ENCODE results near the gene ZNF197. TPM values are rescaled to one million over a fixed set of nuclear protein-coding genes. Genes with fewer than 3 reads are reported as not detected.

Gene ZNF197
- total RNA-seq, 1 donor, result 17.7 TPM

DNA sequence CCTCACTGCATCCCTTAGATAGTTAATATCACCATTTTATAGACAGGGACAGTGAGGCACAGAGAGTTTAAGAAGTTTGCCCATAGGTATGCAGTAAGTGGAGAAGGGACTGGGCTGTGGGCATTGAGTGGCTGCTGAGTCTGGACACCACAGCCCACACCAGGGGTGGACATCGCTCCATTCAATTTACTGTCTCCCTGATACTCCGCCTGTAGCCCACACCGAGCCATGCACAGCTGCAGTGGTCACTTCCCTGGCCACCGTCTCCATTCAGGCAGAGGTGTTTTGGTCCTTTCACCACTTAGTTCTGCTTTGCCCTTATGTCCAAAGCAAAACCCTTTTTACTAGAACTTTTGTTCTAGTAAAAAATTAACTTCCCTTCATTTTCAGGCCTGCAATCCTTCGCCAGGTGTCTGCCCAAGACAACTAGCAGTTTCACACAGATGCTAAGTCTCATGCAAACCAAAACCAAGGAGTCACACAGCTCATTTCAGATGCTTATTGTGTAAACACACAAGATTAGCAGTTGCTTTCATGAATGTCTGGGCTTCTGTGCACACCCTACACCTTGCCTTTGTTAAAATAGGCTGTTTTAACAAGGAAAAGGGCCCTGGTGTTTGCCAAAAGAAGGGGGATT is 53.8 kb downstream of the ZNF197 start:
- Histone ChIP-seq H3K27ac (ENCODE audit: low read depth, low read length) (no peak overlapping the region), H3K36me3 (ENCODE audit: insufficient read depth, low read length) (no peaks in the 10 kb centered on the region), H3K4me3 (ENCODE audit: insufficient read depth, low read length) (no peak overlapping the region), H3K4me2 (ENCODE audit: insufficient read depth, low read length) (no peak overlapping the region), H2AFZ (ENCODE audit: low read length) (no peak overlapping the region), H3K9me3 (ENCODE audit: low read depth, low read length) (peaks cover 3% of the 10 kb centered on the region), H3K4me1 (ENCODE audit: insufficient read depth, low read length) (no peaks in the 10 kb centered on the region), H4K20me1 (ENCODE audit: insufficient read depth, low read length) (no peaks in the 10 kb centered on the region), H3K27me3 (ENCODE audit: insufficient read depth, low read length) (no peaks in the 10 kb centered on the region), H3K79me2 (ENCODE audit: insufficient read depth, low read length) (no peaks in the 10 kb centered on the region)
- TF ChIP-seq, protein P1, sequence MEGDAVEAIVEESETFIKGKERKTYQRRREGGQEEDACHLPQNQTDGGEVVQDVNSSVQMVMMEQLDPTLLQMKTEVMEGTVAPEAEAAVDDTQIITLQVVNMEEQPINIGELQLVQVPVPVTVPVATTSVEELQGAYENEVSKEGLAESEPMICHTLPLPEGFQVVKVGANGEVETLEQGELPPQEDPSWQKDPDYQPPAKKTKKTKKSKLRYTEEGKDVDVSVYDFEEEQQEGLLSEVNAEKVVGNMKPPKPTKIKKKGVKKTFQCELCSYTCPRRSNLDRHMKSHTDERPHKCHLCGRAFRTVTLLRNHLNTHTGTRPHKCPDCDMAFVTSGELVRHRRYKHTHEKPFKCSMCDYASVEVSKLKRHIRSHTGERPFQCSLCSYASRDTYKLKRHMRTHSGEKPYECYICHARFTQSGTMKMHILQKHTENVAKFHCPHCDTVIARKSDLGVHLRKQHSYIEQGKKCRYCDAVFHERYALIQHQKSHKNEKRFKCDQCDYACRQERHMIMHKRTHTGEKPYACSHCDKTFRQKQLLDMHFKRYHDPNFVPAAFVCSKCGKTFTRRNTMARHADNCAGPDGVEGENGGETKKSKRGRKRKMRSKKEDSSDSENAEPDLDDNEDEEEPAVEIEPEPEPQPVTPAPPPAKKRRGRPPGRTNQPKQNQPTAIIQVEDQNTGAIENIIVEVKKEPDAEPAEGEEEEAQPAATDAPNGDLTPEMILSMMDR (IDR thresholded peaks at IDR 0.05; ENCODE audit: extremely low read depth, low read depth, low read length), result no peak
- no peak for DNase-seq (ENCODE audit: insufficient read length, low spot score, missing footprints)

DNA sequence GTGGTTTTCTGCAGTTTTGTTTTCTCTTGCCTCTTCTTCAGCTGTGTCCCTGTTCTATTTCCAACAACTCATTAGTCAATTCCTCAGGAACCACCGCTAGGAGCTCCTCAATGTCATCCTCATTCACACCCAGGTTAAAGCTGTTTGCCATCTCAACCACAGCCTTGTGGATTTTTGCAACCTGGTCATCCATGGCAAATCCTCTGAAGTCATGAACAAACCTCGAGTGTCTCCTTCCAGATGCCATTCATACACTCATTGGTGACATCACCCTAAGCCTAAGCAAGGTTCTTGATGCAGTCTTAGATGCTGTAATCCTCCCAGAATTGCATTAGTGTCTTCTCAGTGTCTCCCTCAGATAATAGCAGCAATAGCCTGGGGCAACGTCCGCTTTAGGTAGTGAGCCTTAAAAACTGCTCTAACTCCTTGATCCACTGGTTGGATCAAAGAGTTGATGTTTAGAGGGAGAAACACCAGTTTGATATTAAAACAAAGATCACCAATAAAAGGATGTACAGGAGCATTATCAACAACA is 56.2 kb downstream of the ZNF197 start:
- Histone ChIP-seq H3K4me1 (ENCODE audit: insufficient read depth, low read length) (peaks cover 4% of the 10 kb centered on the region), H2AFZ (ENCODE audit: low read length) (no peak overlapping the region), H3K4me2 (ENCODE audit: insufficient read depth, low read length) (no peak overlapping the region), H4K20me1 (ENCODE audit: insufficient read depth, low read length) (no peaks in the 10 kb centered on the region), H3K27ac (ENCODE audit: low read depth, low read length) (no peak overlapping the region), H3K36me3 (ENCODE audit: insufficient read depth, low read length) (no peaks in the 10 kb centered on the region), H3K4me3 (ENCODE audit: insufficient read depth, low read length) (no peak overlapping the region), H3K79me2 (ENCODE audit: insufficient read depth, low read length) (no peaks in the 10 kb centered on the region), H3K27me3 (ENCODE audit: insufficient read depth, low read length) (no peaks in the 10 kb centered on the region), H3K9me3 (ENCODE audit: low read depth, low read length) (peaks cover 3% of the 10 kb centered on the region)
- TF ChIP-seq, protein P1 (IDR thresholded peaks at IDR 0.05; ENCODE audit: extremely low read depth, low read depth, low read length), result no peak
- DNase-seq (ENCODE audit: insufficient read length, low spot score, missing footprints), result no peak

DNA sequence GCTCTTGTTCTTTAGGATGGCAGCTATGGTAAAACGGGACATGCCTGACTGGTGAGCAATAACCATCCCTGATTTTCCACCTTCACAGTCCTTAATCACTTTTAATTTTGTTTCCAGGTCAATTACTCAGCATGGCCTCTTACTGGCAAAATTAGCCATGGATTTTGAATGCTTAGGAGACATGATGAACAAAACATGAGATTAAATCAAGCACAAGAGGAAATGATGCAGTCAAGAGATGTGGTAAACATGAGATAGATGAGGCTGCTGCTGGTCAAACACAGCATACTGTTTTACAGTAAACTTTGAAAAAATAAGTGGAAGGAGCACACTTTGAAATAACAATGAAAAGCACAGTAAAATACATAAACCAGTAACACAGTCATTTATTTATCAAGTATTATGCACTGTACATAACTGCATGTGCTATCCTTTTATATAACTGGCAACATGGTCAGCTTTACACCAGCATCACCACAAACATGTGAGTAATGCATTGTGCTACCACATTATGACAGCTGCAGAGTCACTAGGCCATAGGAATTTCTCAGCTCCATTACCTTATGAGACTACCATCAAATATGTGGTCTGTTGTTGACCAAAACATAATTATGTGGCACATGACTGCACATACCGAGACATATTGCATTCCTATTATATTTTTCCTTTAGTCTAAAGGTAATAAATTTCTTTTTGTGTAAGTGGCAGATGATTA is 57.5 kb downstream of the ZNF197 start:
- Histone ChIP-seq H2AFZ (ENCODE audit: low read length) (no peak overlapping the region), H3K9me3 (ENCODE audit: low read depth, low read length) (peaks cover 3% of the 10 kb centered on the region), H3K27ac (ENCODE audit: low read depth, low read length) (no peak overlapping the region), H3K79me2 (ENCODE audit: insufficient read depth, low read length) (no peaks in the 10 kb centered on the region), H3K4me1 (ENCODE audit: insufficient read depth, low read length) (peaks cover 4% of the 10 kb centered on the region), H3K4me3 (ENCODE audit: insufficient read depth, low read length) (no peak overlapping the region), H3K36me3 (ENCODE audit: insufficient read depth, low read length) (no peaks in the 10 kb centered on the region), H3K27me3 (ENCODE audit: insufficient read depth, low read length) (no peaks in the 10 kb centered on the region), H3K4me2 (ENCODE audit: insufficient read depth, low read length) (no peak overlapping the region), H4K20me1 (ENCODE audit: insufficient read depth, low read length) (no peaks in the 10 kb centered on the region)
- TF ChIP-seq, protein P1 (IDR thresholded peaks at IDR 0.05; ENCODE audit: extremely low read depth, low read depth, low read length), result no peak
- DNase-seq (ENCODE audit: insufficient read length, low spot score, missing footprints), result no peak

DNA sequence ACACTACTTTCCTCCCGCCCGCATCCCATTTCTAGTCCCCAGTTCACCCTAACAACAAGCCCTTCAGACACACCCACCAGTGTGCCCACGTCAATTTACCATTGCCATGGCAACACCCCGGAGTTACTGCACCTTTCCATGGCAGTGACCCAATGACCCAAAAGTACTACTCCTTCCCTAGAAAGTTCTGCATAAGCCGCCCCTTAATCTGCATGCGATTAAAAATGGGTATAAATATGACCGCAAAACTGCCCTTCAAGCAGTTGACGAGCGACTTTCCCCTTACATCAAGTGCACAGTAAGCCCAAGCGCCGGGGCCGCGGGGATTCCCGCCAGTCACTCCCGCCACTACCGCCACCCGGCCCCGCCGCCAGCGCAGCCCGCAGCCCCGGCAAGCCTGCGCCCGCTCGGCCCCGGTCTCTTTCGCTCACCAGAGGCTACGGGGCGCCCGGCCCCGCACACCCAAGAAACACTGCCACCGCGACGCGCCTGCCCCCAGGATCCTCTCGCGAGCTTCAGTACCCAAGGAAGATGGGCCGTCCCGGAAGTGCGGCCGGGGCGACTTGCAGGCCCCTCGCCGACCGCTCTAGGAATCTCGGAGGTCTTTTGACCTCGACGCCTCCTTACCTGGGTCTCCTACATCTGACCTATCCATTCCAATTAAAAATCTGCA is 60.4 kb downstream of the ZNF197 start:
- TF ChIP-seq, protein P1 (IDR thresholded peaks at IDR 0.05; ENCODE audit: extremely low read depth, low read depth, low read length), result no peak
- Histone ChIP-seq H3K27ac (ENCODE audit: low read depth, low read length) (peak overlapping the region; percentile 19), H3K4me2 (ENCODE audit: insufficient read depth, low read length) (peak overlapping the region; percentile 86), H3K4me1 (ENCODE audit: insufficient read depth, low read length) (peaks cover 4% of the 10 kb centered on the region), H3K79me2 (ENCODE audit: insufficient read depth, low read length) (no peaks in the 10 kb centered on the region), H4K20me1 (ENCODE audit: insufficient read depth, low read length) (no peaks in the 10 kb centered on the region), H3K36me3 (ENCODE audit: insufficient read depth, low read length) (no peaks in the 10 kb centered on the region), H3K27me3 (ENCODE audit: insufficient read depth, low read length) (no peaks in the 10 kb centered on the region), H3K9me3 (ENCODE audit: low read depth, low read length) (peaks cover 3% of the 10 kb centered on the region), H3K4me3 (ENCODE audit: insufficient read depth, low read length) (peak overlapping the region; percentile 81), H2AFZ (ENCODE audit: low read length) (peak overlapping the region; percentile 97)
- DNase-seq (ENCODE audit: insufficient read length, low spot score, missing footprints), result peak; percentile 94
